SH-SY5Y (cell line): ENCODE data around the gene THUMPD2.

Experiments used
- GATA2 ChIP-seq: IDR thresholded peaks from 2 replicates; pipeline ENCODE4 v1.6.1; 2011; ENCODE audit warnings: mild to moderate bottlenecking, low read depth, low read length
- GATA3 ChIP-seq: IDR thresholded peaks from 2 replicates; pipeline ENCODE4 v1.6.1; 2011; ENCODE audit warnings: low read depth, mild to moderate bottlenecking, low read length, moderate library complexity

- TF ChIP-seq GATA3 (no peak), GATA2 (no peak)
Measured at GRCh38 chr2:39730276-39730675, 48.8 kb downstream of the THUMPD2 start.
